ENCODE data around the gene DDX23. TPM values are rescaled to one million over a fixed set of nuclear protein-coding genes. Genes with fewer than 3 reads are reported as not detected.

Gene DDX23
- total and polyA plus RNA-seq, 12 donors: 17.0 to 44.7 (median 30.8) TPM

- intact Hi-C loops (cut with DNase I): loop anchor here in 1 of 10 donors (5.0 kb wide), 1 partner anchor 106 kb away; the partner anchor contains the start of gene KANSL2
- peaks cover 0 to 4% (median under 1%) of the 10 kb centered on the region in 9 donors for H3K36me3 ChIP-seq
- no peak for TF ChIP-seq CTCF (IDR thresholded peaks at IDR 0.05)
- WGBS, 2 donors: 4 to 6% methylated on average over 11 of the region's 11 CpGs
- H3K4me3 ChIP-seq: peak overlapping the region; percentile 75 to 99 (median 98)
- DNase-seq (no peak), ATAC-seq (peak; percentile 19 to 73 (median 42))
- H3K4me1 ChIP-seq: peaks cover 7 to 60% (median 50%) of the 10 kb centered on the region in 9 donors
- H3K27ac ChIP-seq: peak overlapping the region; percentile 94 to 99 (median 98)
- H3K9me3 ChIP-seq: no peaks in the 10 kb centered on the region
- H3K27me3 ChIP-seq: peaks cover 0 to 29% (median 0%) of the 10 kb centered on the region in 7 donors
Measured at GRCh38 chr12:48787791-48788523, 64.0 kb downstream of the DDX23 start.

GRCh38 chr12:48786591-48787544 lies 65.1 kb downstream of the DDX23 start:
- peak overlapping the region; percentile 9 to 99 (median 98) for H3K4me3 ChIP-seq
- H3K36me3 ChIP-seq: peaks cover 0 to 15% (median 4%) of the 10 kb centered on the region in 9 donors
- ATAC-seq (peak; percentile 47 to 86 (median 80)), DNase-seq (peak; percentile 58 to 88)
- H3K27ac ChIP-seq: peak overlapping the region; percentile 94 to 99 (median 98)
- H3K9me3 ChIP-seq: no peaks in the 10 kb centered on the region
- TF ChIP-seq CTCF (IDR thresholded peaks at IDR 0.05): no peak
- peaks cover 0 to 29% (median 0%) of the 10 kb centered on the region in 7 donors for H3K27me3 ChIP-seq
- H3K4me1 ChIP-seq: peaks cover 8 to 71% (median 61%) of the 10 kb centered on the region in 9 donors
- intact Hi-C loops (cut with DNase I): loop anchor here in 1 of 10 donors (5.0 kb wide), 1 partner anchor 105 kb away; the partner anchor contains the start of gene KANSL2
- WGBS, 2 donors: 18 to 23% methylated on average over 7 of the region's 7 CpGs

GRCh38 chr12:48783432-48783831 lies 68.5 kb downstream of the DDX23 start:
- peaks cover 33 to 96% (median 90%) of the 10 kb centered on the region in 9 donors for H3K4me1 ChIP-seq
- peaks cover 0 to 16% (median 4%) of the 10 kb centered on the region in 9 donors for H3K36me3 ChIP-seq
- DNase-seq: no peak
- H3K9me3 ChIP-seq: no peaks in the 10 kb centered on the region
- 88 to 90% methylated on average over 4 of the region's 4 CpGs for WGBS, 2 donors
- no peak overlapping the region for H3K4me3 ChIP-seq
- H3K27me3 ChIP-seq: peaks cover 0 to 13% (median 0%) of the 10 kb centered on the region in 7 donors
- ATAC-seq: no peak
- H3K27ac ChIP-seq: peak overlapping the region in 8 of 10 donors; percentile 3 to 99 (median 97)
- intact Hi-C loops (cut with DNase I): no loop called here
- TF ChIP-seq CTCF (IDR thresholded peaks at IDR 0.05): no peak

All from heart right ventricle (tissue), 16 donors.